ENCODE results near the gene POLE2.

GRCh38 chr14:49641697-49642129 is 46.3 kb downstream of the POLE2 start:
- TF ChIP-seq EZH2 (IDR thresholded peaks at IDR 0.05; ENCODE audit: low read depth, unreplicated experiment) (no peak), CTCF (conservative IDR thresholded peaks at IDR 0.05; ENCODE audit: low read depth in 2 of 2) (no peak)

All from GM23338 (cell line).